HG02938 (cell line): Measurements from ENCODE around the gene GALNT16.
"Not testable (repeated sequence)": the region's sequence is repeated elsewhere in the genome, so short reads cannot be mapped to it uniquely, and the experiment has no call there.

Experiments
- ATAC-seq: cut with Tn5 transposase; IDR thresholded peaks from one replicate; pipeline ENCODE4 v1.9.1; 2021; ENCODE audit warnings: mild to moderate bottlenecking, moderate library complexity; ENCODE audit not compliant: unreplicated experiment

Gene GALNT16

DNA sequence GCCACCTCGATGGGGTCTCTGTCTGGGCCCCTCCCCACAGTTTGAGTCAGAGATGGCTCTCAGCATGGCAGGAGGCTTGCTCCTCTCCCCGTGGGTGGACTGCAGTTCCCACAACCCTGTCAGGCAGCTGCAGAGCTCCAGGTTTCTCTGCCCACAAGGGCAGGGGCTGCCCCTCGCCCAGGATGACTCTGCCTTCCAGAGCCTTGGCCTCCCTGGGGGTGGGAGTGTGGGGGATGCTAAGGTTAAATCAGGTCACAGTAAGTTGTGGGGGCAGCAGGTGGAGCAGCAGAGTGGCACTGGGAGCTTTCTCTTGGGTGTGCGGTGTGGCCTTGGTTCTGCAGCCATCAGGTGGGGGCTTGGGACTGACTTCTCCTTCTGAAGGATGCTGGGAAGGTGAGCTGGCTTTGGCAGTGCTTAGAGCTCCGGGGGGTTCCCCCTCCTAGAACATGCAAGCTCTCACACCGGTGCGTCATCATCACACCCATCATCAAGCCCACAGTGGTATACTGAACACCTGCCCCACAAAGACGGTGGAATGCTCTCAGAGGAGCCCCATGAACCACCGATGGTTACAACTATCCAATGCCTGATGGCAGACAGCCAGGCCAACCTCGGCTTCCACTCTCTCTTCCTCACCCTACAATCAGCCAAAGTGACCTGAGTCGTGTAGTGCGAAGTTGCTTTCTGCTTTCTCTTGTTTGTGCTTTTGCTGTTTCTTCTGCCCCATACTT lies 98.4 kb downstream of the GALNT16 start:
- ATAC-seq, result no peak

DNA sequence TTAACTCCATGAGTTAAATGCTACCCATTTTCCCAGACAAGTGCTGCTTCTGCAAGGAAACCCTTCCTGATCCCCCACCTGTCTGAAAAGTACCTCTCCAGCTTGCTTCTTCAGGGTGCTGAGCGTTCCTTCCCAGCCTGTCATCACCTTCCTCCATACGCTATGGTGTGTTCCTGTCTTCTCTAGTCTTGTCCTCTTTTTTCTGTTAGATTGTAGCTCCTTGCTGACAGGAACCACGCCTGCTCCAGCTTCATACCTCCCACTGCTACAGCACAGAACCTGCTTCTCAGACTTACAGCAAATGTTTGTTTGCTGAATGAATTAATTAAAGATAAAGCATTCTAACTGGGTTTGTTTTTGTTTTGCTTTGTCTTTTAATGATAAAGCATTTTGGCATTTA lies 99.0 kb downstream of the GALNT16 start:
- ATAC-seq, result no peak

DNA sequence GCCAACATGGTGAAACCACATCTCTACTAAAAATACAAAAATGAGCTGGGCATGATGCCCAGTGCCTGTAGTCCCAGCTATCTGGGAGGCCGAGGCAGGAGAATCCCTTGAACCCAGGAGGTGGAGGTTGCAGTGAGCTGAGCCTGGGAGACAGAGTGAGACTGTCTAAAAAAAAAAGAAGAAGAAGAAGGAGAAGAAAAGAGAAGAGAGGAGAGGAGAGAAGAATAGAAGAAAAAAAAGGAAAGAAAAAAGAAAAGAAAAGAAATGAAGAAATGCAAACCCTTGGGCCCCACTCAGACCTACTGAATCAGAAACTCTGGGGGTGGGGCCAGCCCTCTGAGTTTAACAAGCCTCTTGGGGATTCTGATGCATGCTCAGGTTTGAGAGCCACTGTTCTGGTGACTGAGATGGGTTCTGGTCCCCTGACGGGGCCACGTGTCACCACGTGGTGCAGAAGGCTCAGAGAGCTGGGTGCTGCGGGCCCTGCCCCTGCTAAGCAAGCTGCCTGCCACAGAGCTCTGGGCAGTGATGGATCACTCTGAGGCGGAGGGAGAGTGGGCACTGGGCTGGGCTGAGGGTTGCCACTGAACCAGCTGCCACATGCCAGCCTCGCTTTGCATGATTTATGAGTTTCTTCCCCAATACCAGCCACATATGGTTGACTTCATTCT lies 100.6 kb downstream of the GALNT16 start:
- no peak for ATAC-seq

DNA sequence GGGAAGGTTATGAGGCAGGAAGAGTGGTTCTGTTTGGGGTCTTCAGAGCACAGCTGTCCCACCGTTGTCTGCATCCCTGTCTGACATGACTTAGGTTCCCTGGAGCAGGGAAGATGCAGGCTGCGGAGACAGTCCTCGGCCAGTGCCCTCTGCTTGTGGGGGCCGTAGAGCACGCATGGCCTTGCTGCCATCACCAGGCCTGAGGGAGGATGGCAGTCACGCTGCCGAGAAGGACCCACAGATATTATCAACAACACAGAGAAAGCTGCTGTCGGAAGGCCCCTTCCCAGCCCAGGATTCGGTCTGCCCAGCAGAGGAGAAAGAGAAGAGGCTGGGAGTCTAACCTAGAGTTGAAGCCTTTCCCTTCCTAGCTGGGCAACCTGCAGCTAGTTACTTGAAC lies 103.1 kb downstream of the GALNT16 start:
- ATAC-seq, result no peak

DNA sequence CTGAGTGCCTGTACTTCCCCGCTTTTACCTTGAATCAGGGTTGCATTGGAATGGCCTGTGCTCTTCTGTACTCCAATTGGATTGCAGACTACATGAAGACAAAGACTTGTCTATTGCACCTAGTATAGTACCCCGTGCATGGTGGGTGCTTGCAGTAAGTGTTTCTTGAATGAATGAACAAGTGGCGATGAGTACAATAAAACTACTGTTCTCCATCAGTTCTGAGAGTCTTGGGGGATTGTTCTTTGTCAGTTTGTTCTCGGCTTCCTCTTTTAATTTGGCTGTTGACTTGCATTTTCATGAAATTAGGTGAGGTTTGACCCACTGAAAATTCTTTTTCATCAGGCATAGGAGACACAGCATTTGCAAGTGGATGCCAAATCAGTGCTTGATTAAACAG lies 104.0 kb downstream of the GALNT16 start:
- ATAC-seq, result no peak

DNA sequence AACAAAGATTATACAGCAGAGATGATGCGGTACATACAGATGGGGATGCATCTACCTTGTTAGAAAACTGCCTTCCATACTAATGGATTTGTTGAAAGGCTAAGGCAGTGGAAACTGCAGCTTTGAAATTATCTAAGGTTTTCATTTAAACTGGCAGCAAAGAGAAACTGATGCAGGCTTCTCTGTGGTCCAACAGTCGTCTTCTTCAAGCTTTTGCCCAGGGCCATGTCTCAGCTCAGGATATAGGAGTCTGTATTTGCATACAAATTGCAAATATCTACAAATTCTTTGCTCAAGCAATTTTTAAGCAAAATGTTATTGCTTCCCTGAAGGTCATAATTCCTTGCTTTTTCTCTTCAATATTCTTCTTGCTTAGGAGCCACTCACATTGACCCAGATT lies 104.4 kb downstream of the GALNT16 start:
- no peak for ATAC-seq

DNA sequence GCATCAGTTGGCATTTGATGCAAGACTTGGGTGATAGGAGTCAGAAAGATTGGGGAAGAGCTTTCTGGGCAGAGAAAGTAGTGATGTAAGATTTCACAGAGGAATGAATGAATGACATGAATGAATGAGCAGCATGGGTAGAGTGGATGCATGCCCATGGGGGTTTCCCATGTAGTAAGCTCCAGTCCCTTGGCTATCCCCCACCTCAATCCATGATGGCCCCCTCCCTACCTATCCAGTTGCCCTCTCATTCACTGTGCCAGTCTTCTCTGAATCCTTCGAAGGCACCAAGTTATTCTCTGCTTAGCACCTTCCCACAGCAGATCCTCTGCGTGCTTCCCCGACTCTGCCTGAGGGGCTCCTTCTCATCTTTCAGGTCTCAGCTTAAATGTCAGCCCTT lies 106.1 kb downstream of the GALNT16 start:
- ATAC-seq, result no peak

DNA sequence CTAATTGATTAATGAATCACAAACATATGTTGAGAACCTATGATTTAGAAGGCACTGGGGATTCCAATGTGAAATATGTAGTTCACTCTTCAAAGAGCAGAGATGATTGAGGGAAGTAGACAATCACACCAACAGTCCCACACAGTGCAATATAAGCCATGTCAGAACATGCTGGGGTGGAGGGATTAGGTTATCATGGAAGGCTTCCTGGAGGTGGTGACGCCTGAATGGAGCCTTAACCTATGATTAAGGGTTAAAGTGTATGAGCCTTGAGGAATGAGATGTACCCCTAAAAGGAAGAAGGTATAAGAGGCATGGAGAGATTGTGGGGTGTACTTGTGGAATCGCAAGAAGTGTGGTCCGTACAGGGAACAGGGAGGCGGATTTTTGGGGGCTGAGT lies 106.8 kb downstream of the GALNT16 start:
- ATAC-seq, result no peak

DNA sequence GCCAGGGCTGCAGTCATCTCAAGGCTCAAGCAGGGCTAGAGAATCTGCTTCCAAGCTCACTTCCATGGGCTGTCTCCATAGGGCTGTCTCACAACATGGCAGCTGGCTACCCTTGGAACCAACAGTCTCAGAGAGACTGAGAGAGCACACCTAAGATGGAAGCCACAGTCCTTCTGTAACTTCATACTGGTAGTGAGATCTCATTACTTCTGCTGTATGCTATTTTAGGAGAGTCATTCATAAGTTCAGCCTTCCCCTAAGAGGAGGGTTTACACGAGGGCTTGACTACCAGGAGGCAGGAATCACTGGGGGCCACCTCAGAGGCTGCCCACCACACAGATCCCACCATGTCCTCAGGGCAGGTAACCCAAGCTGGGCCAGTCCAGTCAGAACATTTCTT lies 108.4 kb downstream of the GALNT16 start:
- ATAC-seq, result no peak

DNA sequence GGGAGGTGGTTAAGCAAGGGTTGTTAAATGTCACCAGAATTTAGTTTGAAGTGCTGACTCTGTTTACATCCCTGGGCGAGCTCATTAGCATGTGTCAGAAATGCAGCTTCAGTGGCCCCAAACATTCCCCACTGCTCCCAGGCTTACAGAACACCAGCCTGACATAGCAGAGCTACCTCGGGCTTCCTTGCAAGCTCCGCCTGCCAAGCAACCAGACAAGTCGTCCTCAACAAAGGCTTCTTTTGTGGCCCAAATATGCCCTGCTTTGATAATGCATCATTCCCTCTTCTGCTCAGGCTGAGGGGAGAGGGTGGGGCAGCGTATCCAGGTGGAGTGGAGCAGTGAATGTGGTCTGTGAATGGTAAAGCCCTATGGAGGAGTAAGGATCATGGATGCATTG lies 110.1 kb downstream of the GALNT16 start:
- no peak for ATAC-seq

DNA sequence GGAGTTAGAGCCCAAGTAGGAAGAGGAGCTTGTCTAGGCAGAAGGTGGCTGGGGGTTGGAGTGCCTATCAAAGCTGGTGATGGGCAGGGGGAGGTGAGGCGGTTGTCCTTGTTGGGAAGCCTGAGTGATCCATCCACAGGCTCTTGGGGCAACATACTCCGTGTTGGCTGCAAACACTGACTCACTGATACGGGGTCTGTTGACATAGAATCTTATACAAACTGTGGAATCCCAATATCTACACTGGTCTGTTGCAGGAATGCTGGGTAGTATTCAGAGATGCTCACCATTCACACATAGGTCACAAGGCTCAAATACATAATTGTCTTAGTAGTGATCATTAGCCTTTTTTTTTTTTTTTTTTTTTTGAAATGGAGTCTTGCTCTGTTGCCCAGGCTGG lies 112.2 kb downstream of the GALNT16 start:
- no peak for ATAC-seq

DNA sequence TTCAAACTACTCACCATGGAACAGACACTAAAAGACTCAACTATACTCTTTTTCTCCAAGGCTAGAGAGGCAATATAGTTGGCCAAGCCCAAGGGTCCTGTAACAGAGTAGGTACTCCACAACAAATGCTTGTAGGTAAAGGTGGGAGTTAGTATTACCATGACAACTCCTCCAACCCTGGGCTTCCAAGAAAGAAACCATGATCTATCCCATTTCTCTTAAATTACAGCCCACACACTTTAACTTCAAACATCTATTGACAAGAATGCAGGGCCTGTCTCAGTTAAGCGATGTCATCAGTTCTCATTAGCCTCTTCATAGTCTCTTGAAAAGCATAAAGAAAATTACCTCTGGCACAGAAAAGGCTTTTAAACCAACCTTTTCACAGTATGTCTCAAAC lies 113.1 kb downstream of the GALNT16 start:
- no peak for ATAC-seq

DNA sequence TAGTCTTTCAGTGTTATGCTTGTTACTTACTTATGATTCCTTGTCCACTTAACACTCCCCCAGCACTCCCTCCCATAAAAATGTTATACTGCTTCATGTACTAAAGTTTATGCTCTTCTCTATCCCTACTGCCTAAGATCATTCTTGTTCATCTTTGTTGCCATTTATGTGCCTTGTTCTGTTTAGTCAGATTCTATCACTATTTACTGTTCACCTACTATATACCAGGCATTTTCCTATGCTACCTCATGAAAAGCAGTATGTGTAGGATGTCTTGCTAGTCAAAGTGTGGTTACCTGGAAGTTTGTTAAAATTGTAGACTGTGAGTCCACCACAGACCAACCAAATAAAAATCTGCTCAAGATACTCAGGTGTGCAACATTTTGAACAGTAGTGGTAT lies 114.3 kb downstream of the GALNT16 start:
- ATAC-seq, result no peak

DNA sequence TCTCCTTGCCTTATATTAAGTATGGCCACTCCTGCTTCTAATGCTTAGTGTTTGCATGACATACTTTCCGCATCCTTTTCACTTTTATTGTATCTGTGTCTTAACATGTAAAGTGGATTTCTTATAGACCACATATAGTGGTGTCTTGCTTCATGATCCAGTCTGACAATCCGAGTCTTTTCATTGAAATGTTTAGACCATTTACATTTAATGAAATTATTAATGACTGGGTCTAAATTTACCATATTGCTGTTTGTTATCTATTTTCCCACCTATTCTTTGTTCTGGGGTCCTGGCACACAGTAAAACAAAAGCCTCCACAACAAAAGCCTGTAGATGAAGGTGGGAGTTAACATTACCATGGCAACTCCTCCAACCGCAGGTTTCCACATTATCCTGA lies 115.2 kb downstream of the GALNT16 start:
- no peak for ATAC-seq

DNA sequence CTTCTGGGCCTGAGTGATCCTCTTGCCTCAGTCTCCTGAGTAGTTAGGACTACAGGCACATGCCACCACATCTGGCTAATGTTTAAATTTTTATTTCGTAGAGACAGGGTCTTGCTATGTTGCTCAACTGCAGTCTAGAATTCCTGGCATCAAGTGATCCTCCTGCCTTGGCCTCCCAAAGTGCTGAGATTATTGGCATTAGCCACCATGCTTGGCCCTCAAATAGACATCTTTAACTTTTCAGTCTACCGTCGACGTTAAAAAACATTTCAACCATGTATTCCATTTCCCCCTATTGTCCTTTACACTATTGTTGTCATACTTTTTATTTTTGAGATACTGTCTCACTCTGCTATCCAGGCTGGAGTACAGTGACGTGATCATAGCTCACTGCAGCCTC lies 115.8 kb downstream of the GALNT16 start:
- ATAC-seq, result no peak

DNA sequence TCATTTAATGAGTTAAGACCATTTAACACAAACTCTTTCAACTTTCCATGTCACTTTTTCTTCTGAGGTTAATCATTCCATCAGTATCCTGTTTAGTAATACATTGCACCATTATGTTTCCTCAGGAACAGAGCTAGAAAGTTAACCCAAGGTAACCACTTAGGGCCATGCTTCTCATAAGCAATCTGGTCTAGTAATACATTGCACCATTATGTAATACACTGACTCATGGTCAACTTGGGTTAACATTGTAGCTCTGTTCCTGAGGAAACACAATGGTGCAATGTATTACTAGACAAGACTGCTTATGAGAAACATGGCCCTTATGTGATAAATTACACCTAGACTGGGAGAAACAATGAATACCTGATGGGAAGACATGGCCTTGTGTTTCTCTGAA lies 116.5 kb downstream of the GALNT16 start:
- ATAC-seq, result no peak

DNA sequence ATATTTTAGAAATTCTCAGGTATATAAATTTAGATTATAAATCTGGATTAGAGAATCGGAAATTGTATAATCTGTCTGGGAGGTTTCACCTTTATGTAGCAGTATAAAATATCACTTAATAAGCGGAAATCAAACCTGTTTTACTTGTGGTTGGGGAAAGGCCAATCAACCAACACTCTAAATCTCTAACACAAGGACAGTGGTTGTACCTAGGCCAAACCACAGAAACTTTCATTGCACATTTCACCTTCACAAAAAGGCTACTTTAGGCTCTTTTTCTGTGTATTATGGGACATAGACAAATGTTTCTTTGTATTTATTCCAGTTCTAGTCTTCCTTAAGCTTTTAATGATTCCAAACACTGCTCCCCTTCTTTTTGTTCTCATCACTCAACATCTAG lies 118.3 kb downstream of the GALNT16 start:
- ATAC-seq, result no peak

DNA sequence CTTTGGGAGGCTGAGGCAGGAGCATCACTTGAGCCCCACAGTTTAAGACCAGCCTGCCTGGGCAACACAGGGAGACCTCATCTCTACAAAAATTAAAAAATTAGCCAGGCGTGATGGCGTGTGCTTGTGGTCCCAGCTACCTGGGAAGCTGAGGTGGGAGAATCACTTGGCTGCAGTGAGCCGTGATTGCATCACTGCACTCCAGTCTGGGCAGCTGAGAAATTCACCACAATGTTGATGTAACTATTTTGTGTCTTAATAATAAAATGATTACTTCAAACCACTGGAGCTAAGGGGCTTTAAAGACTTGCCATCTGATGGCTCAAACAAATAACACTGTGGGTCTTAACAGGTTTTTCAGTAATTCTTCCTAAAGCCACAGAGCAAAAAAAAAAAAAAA lies 127.4 kb downstream of the GALNT16 start:
- no peak for ATAC-seq

DNA sequence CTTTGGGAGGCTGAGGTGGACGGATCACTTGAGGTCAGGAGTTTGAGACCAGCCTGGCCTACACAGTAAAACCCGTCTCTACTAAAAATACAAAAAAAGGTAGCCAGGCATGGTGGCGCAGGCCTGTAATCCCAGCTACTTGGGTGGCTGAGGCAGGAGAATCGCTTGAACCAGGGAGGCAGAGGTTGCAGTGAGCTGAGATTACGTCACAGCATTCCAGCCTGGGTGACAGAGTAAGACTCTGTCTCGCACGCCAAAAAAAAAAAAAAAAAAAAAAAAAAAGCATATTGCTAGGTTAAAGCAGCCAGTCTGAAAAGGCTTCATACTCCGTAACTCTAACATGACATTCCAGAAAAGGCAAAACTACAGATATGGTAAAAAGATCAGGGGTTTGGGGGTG lies 131.4 kb downstream of the GALNT16 start:
- ATAC-seq, result not testable (repeated sequence)

DNA sequence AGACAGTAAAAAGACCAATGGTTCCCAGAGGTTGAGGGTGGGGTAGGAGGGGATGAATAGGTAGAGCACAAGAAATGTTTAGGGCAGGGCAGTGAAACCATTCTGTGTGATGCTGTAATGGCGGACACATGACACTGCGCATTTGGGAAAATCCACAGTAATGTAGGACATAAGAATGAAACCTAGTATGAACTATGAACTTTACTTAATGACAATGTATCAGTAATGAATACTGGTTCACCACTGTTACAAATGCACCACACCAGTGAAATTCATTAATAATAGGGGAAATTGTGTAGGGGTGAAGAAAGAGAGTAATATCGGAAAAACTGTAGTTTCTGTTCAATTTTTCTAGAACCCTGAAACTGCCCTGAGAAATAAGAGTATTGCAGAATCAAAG lies 132.5 kb downstream of the GALNT16 start:
- ATAC-seq, result no peak

DNA sequence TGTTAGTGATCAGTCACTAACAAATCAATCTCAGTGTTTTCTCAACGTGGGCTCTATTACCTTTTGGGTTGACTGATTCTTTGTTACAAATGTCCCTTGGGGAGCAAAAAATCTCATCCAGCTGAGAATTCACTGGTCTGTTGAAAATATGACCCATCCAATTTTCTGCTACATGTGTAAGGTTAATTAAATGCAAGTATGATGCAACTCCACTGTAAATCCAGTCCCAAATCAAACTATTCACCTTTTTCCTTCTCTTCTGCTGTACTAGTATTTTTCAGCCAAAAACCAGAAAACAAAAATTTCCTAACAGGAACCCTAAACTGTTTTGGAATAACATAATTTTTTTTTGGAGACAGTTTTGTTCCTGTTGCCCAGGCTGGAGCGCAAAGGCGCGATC lies 136.0 kb downstream of the GALNT16 start:
- ATAC-seq, result no peak

DNA sequence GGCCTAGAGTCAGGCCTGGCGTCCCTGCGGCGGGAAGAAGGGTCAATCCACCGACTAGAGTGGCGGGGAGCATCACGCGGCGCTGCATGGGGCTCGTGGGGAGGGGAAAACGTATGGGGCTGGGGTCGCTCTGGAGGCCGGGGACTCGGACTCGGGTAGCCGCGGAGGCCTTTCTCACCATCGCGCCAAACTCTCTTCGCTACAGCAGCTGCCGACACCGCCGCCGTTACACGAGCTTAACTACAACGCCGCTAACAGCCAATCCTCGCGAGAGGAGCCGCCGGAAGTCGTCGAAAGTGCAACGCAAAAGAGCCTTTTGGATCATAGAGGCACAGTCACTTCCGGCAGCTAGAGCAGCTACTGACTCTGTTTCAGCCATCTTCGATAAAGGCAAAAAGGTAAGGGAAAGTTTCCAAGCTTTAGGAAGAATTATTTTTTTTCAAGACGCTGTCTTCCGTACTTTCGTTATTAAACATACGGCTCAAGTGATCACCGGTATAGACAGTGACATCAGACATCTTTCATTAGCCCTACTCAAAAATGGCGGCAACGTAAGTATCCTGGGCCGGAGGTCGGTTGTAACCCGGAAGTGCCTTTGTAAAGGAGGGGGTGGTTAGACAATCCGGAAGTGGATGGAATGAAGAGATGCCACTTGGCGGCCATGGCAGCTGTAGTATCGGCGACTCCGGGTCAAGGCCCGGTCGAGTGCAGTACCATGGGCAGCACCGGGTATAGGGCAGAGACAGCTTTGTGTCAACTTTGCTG lies 138.3 kb downstream of the GALNT16 start, which contains the start of the genes ERH and SLC39A9:
Gene ERH, minus strand, starts transcription at position 247 of the 765 bp plus-strand sequence. Its CDS starts 66 bp downstream, at position 181.
Gene SLC39A9, plus strand, starts transcription at position 640 of the 765 bp plus-strand sequence. CDS start 678 bp downstream, outside the sequence.
- peak; percentile 84 for ATAC-seq
